ENCODE measurements around the gene PRKAA2.

Gene PRKAA2

GRCh38 chr1:56726706-56727105 lies 81.6 kb downstream of the PRKAA2 start:
- DNase-seq, result no peak

GRCh38 chr1:56728964-56729363 lies 83.8 kb downstream of the PRKAA2 start:
- no peak for DNase-seq

- no peak for DNase-seq
Observed at GRCh38 chr1:56745231-56745630, 100.1 kb downstream of the PRKAA2 start.

GRCh38 chr1:56754708-56755479 lies 109.8 kb downstream of the PRKAA2 start:
- peak; percentile 81 for DNase-seq

- DNase-seq, result no peak
Observed at GRCh38 chr1:56755911-56756310, 110.8 kb downstream of the PRKAA2 start.

GRCh38 chr1:56758135-56758534 lies 113.0 kb downstream of the PRKAA2 start:
- peak; percentile 85 for DNase-seq

- peak; percentile 25 for DNase-seq
Observed at GRCh38 chr1:56758794-56759193, 113.7 kb downstream of the PRKAA2 start.

Measured in DMS53 (cell line).